ENCODE data around the gene PADI6.
"Not testable (repeated sequence)": the region's sequence is repeated elsewhere in the genome, so short reads cannot be mapped to it uniquely, and the experiment has no call there.

PADI6 gene

GRCh38 chr1:17371896-17372295 is at the start of gene PADI6:
TSS of gene PADI6 (plus strand) at chr1:17372196. CDS start at chr1:17372246, 50 bp downstream.
- no peak for ATAC-seq

- no peak for ATAC-seq
Observed at GRCh38 chr1:17328855-17329254, 43.1 kb upstream of the PADI6 start.

- ATAC-seq, result no peak
Observed at GRCh38 chr1:17329610-17330009, 42.4 kb upstream of the PADI6 start.

GRCh38 chr1:17330856-17331255 is 41.1 kb upstream of the PADI6 start:
- ATAC-seq, result no peak

GRCh38 chr1:17333081-17333480 is 38.9 kb upstream of the PADI6 start:
- no peak for ATAC-seq

GRCh38 chr1:17335821-17336710 is 35.9 kb upstream of the PADI6 start:
- ATAC-seq, result no peak

GRCh38 chr1:17338706-17339493 is 33.1 kb upstream of the PADI6 start:
- ATAC-seq, result no peak

- no peak for ATAC-seq
Observed at GRCh38 chr1:17339521-17339920, 32.5 kb upstream of the PADI6 start.

GRCh38 chr1:17340358-17340757 is 31.6 kb upstream of the PADI6 start:
- ATAC-seq, result no peak

- no peak for ATAC-seq
Observed at GRCh38 chr1:17342014-17342441, 30.0 kb upstream of the PADI6 start.

- not testable (repeated sequence) for ATAC-seq
Observed at GRCh38 chr1:17345506-17345905, 26.5 kb upstream of the PADI6 start.

- ATAC-seq, result no peak
Observed at GRCh38 chr1:17346046-17346789, 25.8 kb upstream of the PADI6 start.

- ATAC-seq, result no peak
Observed at GRCh38 chr1:17347769-17348592, 24.0 kb upstream of the PADI6 start.

GRCh38 chr1:17348593-17349234 is 23.3 kb upstream of the PADI6 start:
- ATAC-seq, result no peak

GRCh38 chr1:17350083-17350482 is 21.9 kb upstream of the PADI6 start:
- ATAC-seq, result no peak

- no peak for ATAC-seq
Observed at GRCh38 chr1:17350928-17351446, 21.0 kb upstream of the PADI6 start.

- ATAC-seq, result no peak
Observed at GRCh38 chr1:17351598-17352324, 20.2 kb upstream of the PADI6 start.

GRCh38 chr1:17352419-17352909 is 19.5 kb upstream of the PADI6 start:
- ATAC-seq, result no peak

GRCh38 chr1:17355898-17356297 is 16.1 kb upstream of the PADI6 start:
- peak; percentile 62 to 63 for ATAC-seq

- no peak for ATAC-seq
Observed at GRCh38 chr1:17356387-17357026, 15.5 kb upstream of the PADI6 start.
